Psoas muscle (tissue), 8 donors: ENCODE measurements around the gene AREL1. TPM values are rescaled to one million over a fixed set of nuclear protein-coding genes. Genes with fewer than 3 reads are reported as not detected.

Experiments
- ATAC-seq, 4 donors: fragments of 200-7000 bp; cut with Tn5 transposase; one replicate each; pipeline ENCODE4 v1.9.1; 2020; ENCODE audit warnings: moderate library complexity in 3 of 4, mild to moderate bottlenecking in 2 of 4
- DNase-seq, 2 donors: peaks; one replicate each; pipeline ENCODE4 v3.0.0-alpha.2; 2020
- H3K27ac ChIP-seq: fragments of 200-600 bp; one replicate; pipeline ENCODE4 v1.8.0; 2022
- H3K27me3 ChIP-seq, 3 donors: fragments of 200-600 bp in 1 of 3; one replicate each; pipeline versions ENCODE4 v1.6.1 to v1.8.0; 2013 to 2022; ENCODE audit warnings: low read length in 2 of 3, mild to moderate bottlenecking in 2 of 3, moderate library complexity in 1 of 3; ENCODE audit not compliant: insufficient read depth in 3 of 3
- H3K36me3 ChIP-seq, 2 donors: fragments of 200-600 bp in 1 of 2; one replicate each; pipeline versions ENCODE4 v1.6.1 to v1.8.0; 2013 to 2022; ENCODE audit warnings: low read depth in 1 of 2, mild to moderate bottlenecking in 1 of 2, moderate library complexity in 1 of 2; ENCODE audit not compliant: insufficient read depth in 1 of 2
- H3K4me1 ChIP-seq: fragments of 200-600 bp; one replicate; pipeline ENCODE4 v1.8.0; 2022
- H3K4me3 ChIP-seq: fragments of 200-600 bp; one replicate; pipeline ENCODE4 v1.8.0; 2022; ENCODE audit warnings: mild to moderate bottlenecking
- H3K9me3 ChIP-seq: fragments of 200-600 bp; one replicate; pipeline ENCODE4 v1.8.0; 2022
- CTCF ChIP-seq: fragments of 200-600 bp; IDR thresholded peaks from one replicate; pipeline ENCODE4 v1.8.0; 2022; ENCODE audit warnings: antibody characterized with exemption
- WGBS, 3 donors: extraction: QIAGEN DNeasy Blood & Tissue Kit; methylation state at CpG; one replicate each; pipeline versions ENCODE4 v1.1.6 to v1.1.7; 2013; 5-methylcytosine and 5-hydroxymethylcytosine counted together
- intact Hi-C, 2 donors: fragments of 100-400 bp; cut with DNase I; formaldehyde crosslinking; loops; one replicate each; pipeline versions ENCODE4 v1.11.0 to v1.14.2; 2022
- polyA plus RNA-seq, 3 donors: library from polyadenylated mRNA; stranded (reverse); fragments of 200-250 nt; gene quantifications; one replicate each; pipeline ENCODE4 v1.2.3, GENCODE V29; 2013
- total RNA-seq, 4 donors: library from RNA; stranded (reverse); fragmentation: NEBNext Ultra II Directional in 2 of 4; extraction: Animal tissue kit (Norgen Biotek cat#: 25700) in 2 of 4; gene quantifications; one replicate each; pipeline versions ENCODE4 v1.2.1 to v1.2.4, GENCODE V29; 2021 to 2023
- donor health status: healthy with polysubstance abuse.
- donor health status: DM: no; HTN: no; CAD: no; lungs with moderate emphysema.
- donor health status: Bipolar disorder and iron deficiency.
- donor health status: healthy.
- donor health status: DM: yes; HTN: yes; CAD: no.
- donor health status: DM: no; HTN: no; CAD: no.
- donor health status: DM: no; HTN: no; CAD: no.
- donor health status: DM: yes; HTN: yes; CAD: no.

The AREL1 gene
- total and polyA plus RNA-seq, 7 donors, result 8.5 to 24.6 (median 15.4) TPM

GRCh38 chr14:74697543-74697942, 15.3 kb downstream of the AREL1 start:
- Histone ChIP-seq H3K9me3 (no peaks in the 10 kb centered on the region), H3K4me3 (no peak overlapping the region), H3K4me1 (peaks cover 5% of the 10 kb centered on the region), H3K36me3 (peaks cover 0 to 10% of the 10 kb centered on the region in 2 donors), H3K27ac (no peak overlapping the region), H3K27me3 (no peaks in the 10 kb centered on the region)
- no peak for TF ChIP-seq CTCF
- intact Hi-C loops, result no loop called here
- DNase-seq (no peak), ATAC-seq (no peak)
- WGBS, 3 donors, result 72 to 85% (median 81%) methylated on average over 2 of the region's 2 CpGs

- TF ChIP-seq CTCF, result no peak
- no peak for DNase-seq
- WGBS, 3 donors, result 70 to 95% (median 74%) methylated on average over 1 of the region's 1 CpG
- Histone ChIP-seq H3K27me3 (no peaks in the 10 kb centered on the region), H3K4me3 (no peak overlapping the region), H3K27ac (no peak overlapping the region), H3K36me3 (peaks cover 0 to 10% of the 10 kb centered on the region in 2 donors), H3K9me3 (no peaks in the 10 kb centered on the region), H3K4me1 (peaks cover 11% of the 10 kb centered on the region)
- intact Hi-C loops, result no loop called here
- ATAC-seq, result no peak
Observed at GRCh38 chr14:74697011-74697410, 15.9 kb downstream of the AREL1 start.

GRCh38 chr14:74695406-74695805, 17.5 kb downstream of the AREL1 start:
- intact Hi-C loops, result no loop called here
- Histone ChIP-seq H3K9me3 (no peaks in the 10 kb centered on the region), H3K4me3 (no peak overlapping the region), H3K4me1 (peaks cover 27% of the 10 kb centered on the region), H3K27ac (no peak overlapping the region), H3K27me3 (no peaks in the 10 kb centered on the region), H3K36me3 (peaks cover 0 to 24% of the 10 kb centered on the region in 2 donors)
- TF ChIP-seq CTCF, result no peak
- no peak for ATAC-seq
- no peak for DNase-seq
- WGBS, 3 donors, result 96 to 98% (median 98%) methylated on average over 4 of the region's 4 CpGs

GRCh38 chr14:74693191-74693590, 19.7 kb downstream of the AREL1 start:
- Histone ChIP-seq H3K4me3 (no peak overlapping the region), H3K4me1 (peaks cover 28% of the 10 kb centered on the region), H3K27me3 (no peaks in the 10 kb centered on the region), H3K9me3 (no peaks in the 10 kb centered on the region), H3K36me3 (peaks cover 0 to 33% of the 10 kb centered on the region in 2 donors), H3K27ac (no peak overlapping the region)
- no peak for ATAC-seq
- 98% methylated on average over 3 of the region's 3 CpGs for WGBS, 3 donors
- intact Hi-C loops, result no loop called here
- no peak for TF ChIP-seq CTCF
- no peak for DNase-seq

- H3K9me3 ChIP-seq, result no peaks in the 10 kb centered on the region
- H3K27ac ChIP-seq, result no peak overlapping the region
- WGBS, 3 donors, result 65 to 81% (median 65%) methylated on average over 2 of the region's 2 CpGs
- H3K4me3 ChIP-seq, result no peak overlapping the region
- DNase-seq, result no peak
- peak in 1 of 4 donors; percentile 41 for ATAC-seq
- no peak for TF ChIP-seq CTCF
- peaks cover 0 to 39% of the 10 kb centered on the region in 2 donors for H3K36me3 ChIP-seq
- no peaks in the 10 kb centered on the region for H3K27me3 ChIP-seq
- intact Hi-C loops, result no loop called here
- peaks cover 28% of the 10 kb centered on the region for H3K4me1 ChIP-seq
Observed at GRCh38 chr14:74691456-74691855, 21.4 kb downstream of the AREL1 start.
